Glutamatergic neuron (in vitro differentiated cells): ENCODE measurements around the gene MVD. TPM values are rescaled to one million over a fixed set of nuclear protein-coding genes. Genes with fewer than 3 reads are reported as not detected.

Source experiments
- DNase-seq: peaks from one replicate; pipeline ENCODE4 v3.0.0; 2022
- H3K27ac Mint-ChIP-seq: one replicate; pipeline ENCODE4 v1.8.0; 2020; ENCODE audit warnings: mild to moderate bottlenecking, mixed read lengths, inconsistent platforms; ENCODE audit not compliant: unreplicated experiment
- H3K27me3 Mint-ChIP-seq: one replicate; pipeline ENCODE4 v1.8.0; 2020; ENCODE audit warnings: mild to moderate bottlenecking, moderate library complexity, mixed read lengths, inconsistent platforms; ENCODE audit not compliant: unreplicated experiment
- H3K36me3 Mint-ChIP-seq: one replicate; pipeline ENCODE4 v1.8.0; 2020; ENCODE audit warnings: mild to moderate bottlenecking, mixed read lengths, inconsistent platforms; ENCODE audit not compliant: unreplicated experiment
- H3K4me1 Mint-ChIP-seq: one replicate; pipeline ENCODE4 v1.8.0; 2020; ENCODE audit warnings: mild to moderate bottlenecking, low read depth, mixed read lengths, inconsistent platforms; ENCODE audit not compliant: unreplicated experiment
- H3K4me3 Mint-ChIP-seq: one replicate; pipeline ENCODE4 v1.8.0; 2020; ENCODE audit warnings: mild to moderate bottlenecking, mixed read lengths, inconsistent platforms; ENCODE audit not compliant: unreplicated experiment
- H3K9me3 Mint-ChIP-seq: one replicate; pipeline ENCODE4 v1.8.0; 2020; ENCODE audit warnings: mild to moderate bottlenecking, moderate library complexity, mixed read lengths, inconsistent platforms; ENCODE audit not compliant: unreplicated experiment
- CTCF ChIP-seq: fragments of 200-600 bp; sonication (generic); IDR thresholded peaks from one replicate; pipeline ENCODE4 v1.5.0; 2021; ENCODE audit not compliant: partially characterized antibody, unreplicated experiment
- total RNA-seq: library from RNA; stranded (reverse); fragmentation: NEBNext Ultra II Directional; extraction: Animal tissue kit (Norgen Biotek cat#: 25700); gene quantifications from one replicate; pipeline ENCODE4 v1.2.1, GENCODE V29; 2021; ENCODE audit not compliant: unreplicated experiment

The MVD gene
- total RNA-seq, 1 donor from 2014 or later: 227 TPM

- Mint-ChIP-seq H3K9me3 (peaks cover 2% of the 10 kb centered on the region), H3K4me1 (peaks cover 1% of the 10 kb centered on the region), H3K27me3 (peaks cover 8% of the 10 kb centered on the region), H3K27ac (no peak overlapping the region), H3K36me3 (no peaks in the 10 kb centered on the region), H3K4me3 (no peak overlapping the region)
- TF ChIP-seq CTCF: no peak
- DNase-seq: no peak
These were observed 17.7 kb upstream of the MVD start for GRCh38 chr16:88680554-88681083.

GRCh38 chr16:88678224-88678979, 15.5 kb upstream of the MVD start:
- no peak for DNase-seq

GRCh38 chr16:88677721-88678120, 14.8 kb upstream of the MVD start:
- TF ChIP-seq CTCF: no peak
- H3K4me3 Mint-ChIP-seq: no peak overlapping the region
- H3K36me3 Mint-ChIP-seq: no peaks in the 10 kb centered on the region
- peaks cover 3% of the 10 kb centered on the region for H3K27me3 Mint-ChIP-seq
- H3K9me3 Mint-ChIP-seq: peaks cover 2% of the 10 kb centered on the region
- no peak overlapping the region for H3K27ac Mint-ChIP-seq
- no peaks in the 10 kb centered on the region for H3K4me1 Mint-ChIP-seq
- no peak for DNase-seq

More at GRCh38 chr16:88678224-88678979, 15.5 kb upstream of the MVD start:
- H3K27me3 Mint-ChIP-seq: peaks cover 3% of the 10 kb centered on the region
- no peaks in the 10 kb centered on the region for H3K4me1 Mint-ChIP-seq
- no peak overlapping the region for H3K4me3 Mint-ChIP-seq
- no peaks in the 10 kb centered on the region for H3K36me3 Mint-ChIP-seq
- H3K9me3 Mint-ChIP-seq: peaks cover 2% of the 10 kb centered on the region
- H3K27ac Mint-ChIP-seq: no peak overlapping the region
- no peak for TF ChIP-seq CTCF

- Mint-ChIP-seq H3K27ac (no peak overlapping the region), H3K27me3 (peaks cover 3% of the 10 kb centered on the region), H3K4me1 (no peaks in the 10 kb centered on the region), H3K36me3 (no peaks in the 10 kb centered on the region), H3K9me3 (peaks cover 2% of the 10 kb centered on the region), H3K4me3 (no peak overlapping the region)
- DNase-seq: no peak
- TF ChIP-seq CTCF: no peak
These were observed 13.8 kb upstream of the MVD start for GRCh38 chr16:88676502-88677242.
